ENCODE measurements around the gene PLEKHH1.

Gene PLEKHH1

GRCh38 chr14:67551123-67551522 is 18.0 kb downstream of the PLEKHH1 start:
- no peaks in the 10 kb centered on the region for H3K36me3 ChIP-seq (ENCODE audit: insufficient read depth, low read length)
- H3K27ac ChIP-seq (ENCODE audit: low read depth, low read length): no peak overlapping the region
- H3K4me3 ChIP-seq (ENCODE audit: low read depth, low read length): no peak overlapping the region
- H3K27me3 ChIP-seq (ENCODE audit: insufficient read depth, low read length): peaks cover 61% of the 10 kb centered on the region
- H3K79me2 ChIP-seq (ENCODE audit: control insufficient read depth, insufficient read depth, low read length, unreplicated experiment): no peaks in the 10 kb centered on the region
- no peaks in the 10 kb centered on the region for H3K4me1 ChIP-seq (ENCODE audit: control insufficient read depth, insufficient read depth, low read length, unreplicated experiment)
- H2AFZ ChIP-seq (ENCODE audit: low read length, unreplicated experiment): no peak overlapping the region

GRCh38 chr14:67551940-67552339 is 18.9 kb downstream of the PLEKHH1 start:
- Histone ChIP-seq H3K4me3 (ENCODE audit: low read depth, low read length) (no peak overlapping the region), H3K36me3 (ENCODE audit: insufficient read depth, low read length) (no peaks in the 10 kb centered on the region), H3K27me3 (ENCODE audit: insufficient read depth, low read length) (peaks cover 56% of the 10 kb centered on the region), H3K79me2 (ENCODE audit: control insufficient read depth, insufficient read depth, low read length, unreplicated experiment) (no peaks in the 10 kb centered on the region), H3K4me1 (ENCODE audit: control insufficient read depth, insufficient read depth, low read length, unreplicated experiment) (no peaks in the 10 kb centered on the region), H3K27ac (ENCODE audit: low read depth, low read length) (no peak overlapping the region), H2AFZ (ENCODE audit: low read length, unreplicated experiment) (no peak overlapping the region)

- H3K27ac ChIP-seq (ENCODE audit: low read depth, low read length): no peak overlapping the region
- no peak overlapping the region for H2AFZ ChIP-seq (ENCODE audit: low read length, unreplicated experiment)
- no peaks in the 10 kb centered on the region for H3K4me1 ChIP-seq (ENCODE audit: control insufficient read depth, insufficient read depth, low read length, unreplicated experiment)
- no peaks in the 10 kb centered on the region for H3K79me2 ChIP-seq (ENCODE audit: control insufficient read depth, insufficient read depth, low read length, unreplicated experiment)
- no peaks in the 10 kb centered on the region for H3K36me3 ChIP-seq (ENCODE audit: insufficient read depth, low read length)
- H3K27me3 ChIP-seq (ENCODE audit: insufficient read depth, low read length): peaks cover 43% of the 10 kb centered on the region
- H3K4me3 ChIP-seq (ENCODE audit: low read depth, low read length): no peak overlapping the region
Measured at GRCh38 chr14:67553547-67553946, 20.5 kb downstream of the PLEKHH1 start.

GRCh38 chr14:67554341-67554740 is 21.3 kb downstream of the PLEKHH1 start:
- H2AFZ ChIP-seq (ENCODE audit: low read length, unreplicated experiment): no peak overlapping the region
- H3K79me2 ChIP-seq (ENCODE audit: control insufficient read depth, insufficient read depth, low read length, unreplicated experiment): no peaks in the 10 kb centered on the region
- H3K27ac ChIP-seq (ENCODE audit: low read depth, low read length): no peak overlapping the region
- no peak overlapping the region for H3K4me3 ChIP-seq (ENCODE audit: low read depth, low read length)
- H3K27me3 ChIP-seq (ENCODE audit: insufficient read depth, low read length): peaks cover 43% of the 10 kb centered on the region
- H3K4me1 ChIP-seq (ENCODE audit: control insufficient read depth, insufficient read depth, low read length, unreplicated experiment): no peaks in the 10 kb centered on the region
- no peaks in the 10 kb centered on the region for H3K36me3 ChIP-seq (ENCODE audit: insufficient read depth, low read length)

GRCh38 chr14:67555518-67556090 is 22.5 kb downstream of the PLEKHH1 start:
- Histone ChIP-seq H3K36me3 (ENCODE audit: insufficient read depth, low read length) (no peaks in the 10 kb centered on the region), H2AFZ (ENCODE audit: low read length, unreplicated experiment) (no peak overlapping the region), H3K79me2 (ENCODE audit: control insufficient read depth, insufficient read depth, low read length, unreplicated experiment) (no peaks in the 10 kb centered on the region), H3K4me1 (ENCODE audit: control insufficient read depth, insufficient read depth, low read length, unreplicated experiment) (no peaks in the 10 kb centered on the region), H3K4me3 (ENCODE audit: low read depth, low read length) (no peak overlapping the region), H3K27me3 (ENCODE audit: insufficient read depth, low read length) (peaks cover 38% of the 10 kb centered on the region), H3K27ac (ENCODE audit: low read depth, low read length) (no peak overlapping the region)

GRCh38 chr14:67556671-67557070 is 23.6 kb downstream of the PLEKHH1 start:
- H3K27me3 ChIP-seq (ENCODE audit: insufficient read depth, low read length): peaks cover 28% of the 10 kb centered on the region
- H3K27ac ChIP-seq (ENCODE audit: low read depth, low read length): no peak overlapping the region
- H3K4me3 ChIP-seq (ENCODE audit: low read depth, low read length): no peak overlapping the region
- H3K36me3 ChIP-seq (ENCODE audit: insufficient read depth, low read length): no peaks in the 10 kb centered on the region
- no peaks in the 10 kb centered on the region for H3K4me1 ChIP-seq (ENCODE audit: control insufficient read depth, insufficient read depth, low read length, unreplicated experiment)
- H2AFZ ChIP-seq (ENCODE audit: low read length, unreplicated experiment): no peak overlapping the region
- no peaks in the 10 kb centered on the region for H3K79me2 ChIP-seq (ENCODE audit: control insufficient read depth, insufficient read depth, low read length, unreplicated experiment)

- no peak overlapping the region for H3K4me3 ChIP-seq (ENCODE audit: low read depth, low read length)
- H3K27me3 ChIP-seq (ENCODE audit: insufficient read depth, low read length): peaks cover 28% of the 10 kb centered on the region
- no peak overlapping the region for H2AFZ ChIP-seq (ENCODE audit: low read length, unreplicated experiment)
- no peaks in the 10 kb centered on the region for H3K79me2 ChIP-seq (ENCODE audit: control insufficient read depth, insufficient read depth, low read length, unreplicated experiment)
- H3K4me1 ChIP-seq (ENCODE audit: control insufficient read depth, insufficient read depth, low read length, unreplicated experiment): no peaks in the 10 kb centered on the region
- H3K36me3 ChIP-seq (ENCODE audit: insufficient read depth, low read length): no peaks in the 10 kb centered on the region
- H3K27ac ChIP-seq (ENCODE audit: low read depth, low read length): no peak overlapping the region
Measured at GRCh38 chr14:67557118-67557517, 24.0 kb downstream of the PLEKHH1 start.

- no peaks in the 10 kb centered on the region for H3K36me3 ChIP-seq (ENCODE audit: insufficient read depth, low read length)
- peaks cover 27% of the 10 kb centered on the region for H3K27me3 ChIP-seq (ENCODE audit: insufficient read depth, low read length)
- no peaks in the 10 kb centered on the region for H3K79me2 ChIP-seq (ENCODE audit: control insufficient read depth, insufficient read depth, low read length, unreplicated experiment)
- H3K27ac ChIP-seq (ENCODE audit: low read depth, low read length): no peak overlapping the region
- H2AFZ ChIP-seq (ENCODE audit: low read length, unreplicated experiment): no peak overlapping the region
- no peaks in the 10 kb centered on the region for H3K4me1 ChIP-seq (ENCODE audit: control insufficient read depth, insufficient read depth, low read length, unreplicated experiment)
- H3K4me3 ChIP-seq (ENCODE audit: low read depth, low read length): no peak overlapping the region
Measured at GRCh38 chr14:67557656-67558055, 24.6 kb downstream of the PLEKHH1 start.

GRCh38 chr14:67559639-67560038 is 26.5 kb downstream of the PLEKHH1 start:
- no peak overlapping the region for H2AFZ ChIP-seq (ENCODE audit: low read length, unreplicated experiment)
- H3K4me3 ChIP-seq (ENCODE audit: low read depth, low read length): no peak overlapping the region
- no peak overlapping the region for H3K27ac ChIP-seq (ENCODE audit: low read depth, low read length)
- H3K27me3 ChIP-seq (ENCODE audit: insufficient read depth, low read length): peaks cover 9% of the 10 kb centered on the region; the same call in 1 of the 2 replicates
- no peaks in the 10 kb centered on the region for H3K79me2 ChIP-seq (ENCODE audit: control insufficient read depth, insufficient read depth, low read length, unreplicated experiment)
- no peaks in the 10 kb centered on the region for H3K4me1 ChIP-seq (ENCODE audit: control insufficient read depth, insufficient read depth, low read length, unreplicated experiment)
- H3K36me3 ChIP-seq (ENCODE audit: insufficient read depth, low read length): no peaks in the 10 kb centered on the region

GRCh38 chr14:67562025-67562775 is 29.1 kb downstream of the PLEKHH1 start:
- Histone ChIP-seq H3K4me1 (ENCODE audit: control insufficient read depth, insufficient read depth, low read length, unreplicated experiment) (no peaks in the 10 kb centered on the region), H3K36me3 (ENCODE audit: insufficient read depth, low read length) (no peaks in the 10 kb centered on the region), H3K27ac (ENCODE audit: low read depth, low read length) (no peak overlapping the region), H3K79me2 (ENCODE audit: control insufficient read depth, insufficient read depth, low read length, unreplicated experiment) (no peaks in the 10 kb centered on the region), H3K27me3 (ENCODE audit: insufficient read depth, low read length) (no peaks in the 10 kb centered on the region), H2AFZ (ENCODE audit: low read length, unreplicated experiment) (no peak overlapping the region), H3K4me3 (ENCODE audit: low read depth, low read length) (no peak overlapping the region)

- Histone ChIP-seq H3K36me3 (ENCODE audit: insufficient read depth, low read length) (no peaks in the 10 kb centered on the region), H3K4me3 (ENCODE audit: low read depth, low read length) (no peak overlapping the region)
Measured at GRCh38 chr14:67562776-67563150, 29.7 kb downstream of the PLEKHH1 start.

More at GRCh38 chr14:67562776-67563150, 29.7 kb downstream of the PLEKHH1 start:
- H3K79me2 ChIP-seq (ENCODE audit: control insufficient read depth, insufficient read depth, low read length, unreplicated experiment): no peaks in the 10 kb centered on the region
- H2AFZ ChIP-seq (ENCODE audit: low read length, unreplicated experiment): no peak overlapping the region
- no peaks in the 10 kb centered on the region for H3K27me3 ChIP-seq (ENCODE audit: insufficient read depth, low read length)
- H3K27ac ChIP-seq (ENCODE audit: low read depth, low read length): no peak overlapping the region
- no peaks in the 10 kb centered on the region for H3K4me1 ChIP-seq (ENCODE audit: control insufficient read depth, insufficient read depth, low read length, unreplicated experiment)

All from ACC112 (cell line).